GM19463 (cell line): ENCODE data around the gene EIF1AD.

Experiments
- ATAC-seq: cut with Tn5 transposase; IDR thresholded peaks from one replicate; pipeline ENCODE4 v1.9.1; 2021; ENCODE audit warnings: mild to moderate bottlenecking, moderate library complexity; ENCODE audit not compliant: unreplicated experiment

The EIF1AD gene

DNA sequence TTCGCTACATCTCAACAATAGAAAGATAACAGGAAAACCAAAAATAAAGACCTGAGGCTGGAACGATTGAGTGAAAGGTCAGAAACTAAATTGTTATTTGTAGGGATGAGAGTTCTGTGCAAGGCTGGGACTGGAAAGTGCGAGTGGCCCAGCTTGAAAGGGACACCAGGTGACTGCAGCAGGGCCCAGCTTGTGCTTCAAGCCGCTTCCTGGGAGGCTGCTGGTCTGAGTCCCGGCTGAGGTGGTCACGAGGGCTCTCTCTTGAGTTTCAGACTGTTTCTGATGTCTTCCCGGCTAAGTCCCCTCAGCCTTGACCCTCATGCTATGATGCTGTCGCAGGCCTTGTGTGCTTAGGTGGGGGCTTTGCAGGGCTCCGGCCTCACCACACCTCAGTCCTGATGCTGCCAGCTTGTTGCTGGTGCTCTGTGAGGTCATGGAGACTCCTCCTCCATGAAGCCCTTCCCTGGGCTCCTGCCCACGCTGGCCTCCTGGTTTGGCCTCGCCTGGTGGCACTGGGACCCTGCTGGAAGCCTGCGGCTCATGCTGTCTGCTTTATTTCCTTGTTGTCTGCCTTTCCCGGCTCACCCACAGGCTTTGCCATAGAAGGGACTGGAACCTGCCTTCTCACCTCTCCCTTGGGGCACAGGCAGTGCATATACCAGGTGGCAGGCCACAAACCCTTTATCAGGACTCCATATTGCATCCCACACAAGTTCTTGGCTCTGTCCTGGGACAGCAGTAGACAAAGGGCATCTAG, 4.4 kb upstream of the EIF1AD start:
- no peak for ATAC-seq

DNA sequence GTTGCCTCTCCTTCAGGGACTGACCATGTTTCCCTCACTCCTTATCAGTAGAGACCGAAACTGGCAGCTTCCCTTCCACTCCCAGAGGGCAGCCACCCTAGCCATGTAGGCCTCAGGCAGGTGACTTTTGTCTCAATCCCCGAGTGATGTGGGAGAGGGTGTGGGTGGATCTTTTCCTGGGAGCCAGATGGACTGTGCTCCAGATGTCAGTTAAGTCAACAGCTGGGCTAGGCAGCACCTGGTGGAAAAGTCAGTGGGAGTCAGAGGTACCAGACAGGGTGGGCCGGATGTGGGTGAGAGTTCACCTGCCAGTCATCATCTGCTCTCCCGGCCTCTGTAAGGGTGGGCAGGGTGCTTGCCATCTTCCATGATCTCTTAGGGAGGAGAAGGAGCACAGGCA, 2.2 kb upstream of the EIF1AD start:
- ATAC-seq, result no peak

DNA sequence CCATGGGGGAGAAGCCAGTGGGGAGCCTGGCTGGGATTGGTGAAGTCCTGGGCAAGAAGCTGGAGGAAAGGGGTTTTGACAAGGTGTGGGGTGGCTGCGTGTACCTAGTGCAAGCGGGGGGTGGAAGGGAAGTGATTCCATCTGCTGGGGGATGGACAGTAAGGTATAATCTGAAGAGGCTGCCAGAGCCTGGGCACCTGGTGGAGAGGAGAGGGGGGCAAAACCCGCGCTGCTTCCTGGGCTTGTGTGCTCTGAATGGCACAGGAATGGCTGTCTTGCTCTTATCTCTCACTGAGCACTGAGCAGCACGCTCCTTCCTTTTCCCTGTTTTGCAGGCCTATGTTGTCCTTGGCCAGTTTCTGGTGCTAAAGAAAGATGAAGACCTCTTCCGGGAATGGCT, 1.3 kb upstream of the EIF1AD start:
- no peak for ATAC-seq

DNA sequence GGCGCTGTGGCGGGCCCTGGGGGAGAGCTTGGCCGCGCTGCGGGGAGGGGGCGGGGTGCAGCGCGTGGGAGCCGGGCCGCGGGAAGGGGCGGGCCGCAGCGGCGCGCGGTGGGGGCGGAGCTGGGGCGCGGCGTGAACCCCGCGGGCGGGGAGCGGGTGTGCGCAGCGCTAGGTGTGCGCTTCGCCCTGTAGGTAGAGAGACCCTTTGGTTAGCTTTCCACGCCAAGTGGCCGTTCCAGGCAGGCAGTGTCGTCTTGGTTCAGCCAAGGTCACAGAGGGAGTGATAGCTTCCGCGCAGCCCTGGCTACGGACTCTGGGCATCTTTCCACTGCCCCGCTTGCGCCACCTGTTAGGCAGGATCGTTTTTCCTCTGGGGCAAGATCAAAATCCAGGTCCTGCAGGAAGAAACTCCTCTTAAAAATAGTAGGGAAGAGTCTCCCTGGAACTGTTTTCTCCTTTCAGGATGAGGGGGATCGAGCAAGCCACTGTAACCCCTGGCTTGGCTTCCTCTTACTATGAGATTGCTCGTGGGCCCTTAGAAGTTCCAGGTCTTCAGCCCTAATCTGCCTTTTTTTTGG, 780 bp upstream of the EIF1AD start:
- ATAC-seq, result peak; percentile 46

DNA sequence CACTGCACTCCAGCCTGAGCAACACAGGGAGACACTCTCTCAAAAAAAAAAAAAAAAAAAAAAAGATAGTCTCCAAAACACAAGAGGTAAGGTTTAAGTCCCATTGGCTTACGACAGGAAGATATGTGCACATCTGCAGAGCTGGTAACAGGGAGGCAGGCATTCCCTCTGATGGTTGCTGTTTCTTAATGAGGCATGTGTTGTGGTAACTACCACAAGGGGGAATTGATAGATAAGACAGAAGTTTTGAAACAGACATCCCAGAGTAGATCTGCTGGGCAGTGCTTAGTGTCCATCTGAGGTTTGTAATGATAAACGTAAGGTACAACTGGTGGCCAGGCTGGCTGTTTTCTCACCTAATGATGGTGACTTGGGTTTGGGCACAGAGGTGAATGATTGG, 4.7 kb downstream of the EIF1AD start:
- ATAC-seq, result no peak

DNA sequence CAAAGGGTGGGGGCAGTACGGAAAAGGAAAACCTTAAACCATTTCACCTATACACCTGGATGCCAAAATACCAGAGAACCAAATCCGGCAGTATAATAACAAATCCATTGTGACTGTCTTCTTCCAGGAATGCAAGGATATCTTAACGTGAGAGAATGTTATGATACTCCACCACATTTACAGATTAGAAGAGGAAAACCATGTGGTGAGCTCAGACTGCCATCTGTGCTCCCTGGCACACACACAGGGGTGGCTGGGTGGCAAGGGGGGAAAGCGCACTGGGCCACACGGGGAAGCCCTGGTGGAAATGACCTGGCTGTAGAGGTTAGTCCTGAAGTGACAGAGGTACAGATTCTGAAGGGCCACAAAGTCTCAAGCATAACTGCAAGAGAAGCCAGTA, 9.9 kb downstream of the EIF1AD start:
- no peak for ATAC-seq

DNA sequence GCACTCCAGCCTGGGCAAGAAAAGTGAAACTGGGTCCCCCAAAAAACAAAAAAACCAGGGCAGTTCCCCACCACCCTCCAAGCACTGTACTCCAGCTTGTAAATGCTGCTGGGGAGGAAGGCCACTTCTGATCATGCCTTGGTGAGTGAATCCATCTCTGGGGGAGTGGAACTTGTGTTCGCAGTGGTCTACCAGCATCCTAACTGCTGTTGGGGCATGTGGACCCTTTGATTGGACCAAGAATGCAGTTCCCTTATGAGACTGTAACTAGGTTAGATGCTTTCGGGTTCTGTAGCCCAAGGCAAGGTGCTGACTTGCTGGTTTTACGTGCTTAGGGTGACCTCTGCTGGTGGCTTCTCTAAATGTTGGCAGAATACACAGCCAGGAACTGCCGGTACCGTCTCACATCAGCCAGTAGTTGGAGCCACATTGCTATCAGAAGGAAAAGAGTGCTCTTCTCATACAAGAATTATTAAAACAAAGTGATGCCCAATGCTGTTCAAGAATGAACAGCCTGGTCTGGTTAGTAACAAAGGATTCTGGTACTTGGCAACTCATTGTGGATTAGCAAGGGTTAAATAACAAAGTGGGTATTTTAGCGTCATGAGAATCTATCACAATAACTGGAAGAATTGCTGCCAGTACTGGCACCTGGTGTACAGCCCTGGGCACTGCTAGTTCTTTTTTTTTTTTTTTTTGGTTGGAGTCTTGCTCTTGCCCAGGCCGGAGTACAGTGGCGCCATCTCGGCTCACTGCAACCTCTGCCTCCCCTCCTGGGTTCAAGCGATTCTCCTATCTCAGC, 13.0 kb downstream of the EIF1AD start:
- peak; percentile 92 for ATAC-seq

DNA sequence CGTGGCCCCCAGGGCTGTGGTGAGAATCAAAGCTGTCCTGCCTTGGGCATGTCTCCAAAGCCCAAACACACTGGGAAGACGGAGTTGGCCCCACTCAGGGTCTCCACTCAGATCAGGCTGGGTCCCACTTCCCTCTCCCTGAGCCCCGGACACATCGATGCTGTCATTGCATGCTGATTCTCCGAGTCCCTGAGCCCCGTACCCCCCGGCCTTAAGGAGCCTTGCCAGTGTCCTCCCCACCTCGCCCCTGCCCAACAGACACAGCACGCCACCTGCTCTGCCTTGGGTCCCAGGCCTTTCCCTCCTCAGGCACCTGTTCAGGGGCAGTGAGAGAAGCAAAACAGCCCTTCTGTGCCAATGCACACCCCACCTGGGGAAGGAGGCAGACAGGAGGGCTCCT, 14.6 kb downstream of the EIF1AD start:
- no peak for ATAC-seq

DNA sequence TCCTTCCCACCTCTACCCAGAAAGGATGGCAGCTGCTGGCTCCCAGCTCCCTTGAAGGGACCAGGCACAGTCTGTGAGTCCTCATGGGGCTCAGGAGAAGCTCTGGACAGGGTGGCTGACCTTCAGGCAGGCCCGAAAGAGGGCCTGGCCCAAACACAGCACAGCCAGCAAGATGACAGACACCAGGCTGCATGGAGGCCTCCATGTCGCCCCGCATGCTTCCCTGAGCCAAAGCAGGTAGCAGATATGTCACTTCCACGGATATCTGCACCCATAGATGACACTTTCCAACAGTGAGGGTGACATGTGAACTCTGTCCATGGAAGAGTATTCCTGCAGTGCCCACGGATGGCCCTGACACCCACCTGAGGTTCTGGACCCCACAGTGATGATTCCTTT, 18.4 kb downstream of the EIF1AD start:
- ATAC-seq, result no peak

DNA sequence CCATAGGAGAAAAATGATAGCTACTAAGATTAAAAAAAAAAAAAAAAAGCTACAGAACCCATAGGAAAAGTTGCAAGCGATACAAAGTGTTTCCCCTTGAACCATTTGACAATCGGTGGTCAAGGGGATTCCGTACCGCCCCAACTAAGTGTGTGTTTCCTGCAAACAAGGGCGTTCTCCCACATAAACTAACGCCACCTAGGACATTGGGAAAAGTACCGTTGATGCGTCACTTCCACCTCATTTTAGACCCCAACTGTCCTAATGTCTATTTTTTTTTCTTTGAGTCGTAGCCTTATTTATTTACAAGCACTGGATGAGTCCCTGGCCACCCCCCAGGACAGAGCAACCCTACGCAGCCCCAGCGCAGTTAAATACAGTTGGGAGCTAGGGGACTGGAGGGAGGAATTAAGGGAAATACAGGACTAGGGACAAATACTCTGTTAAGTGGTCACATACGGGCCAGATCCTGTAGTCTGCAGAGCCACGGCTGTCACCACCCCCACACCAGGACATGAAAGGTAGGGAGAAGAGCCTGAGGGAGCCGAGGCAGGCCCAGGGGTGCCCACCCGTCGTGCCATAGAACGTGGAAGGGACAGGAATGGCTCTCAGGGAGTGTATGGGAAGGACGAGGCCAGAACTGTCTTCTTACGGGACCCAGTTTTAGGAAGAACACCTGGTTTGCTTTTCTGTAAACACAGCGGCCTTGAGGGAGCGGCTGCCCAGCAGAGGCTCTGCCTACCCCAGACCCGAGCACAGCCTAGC, 19.0 kb downstream of the EIF1AD start:
- no peak for ATAC-seq

DNA sequence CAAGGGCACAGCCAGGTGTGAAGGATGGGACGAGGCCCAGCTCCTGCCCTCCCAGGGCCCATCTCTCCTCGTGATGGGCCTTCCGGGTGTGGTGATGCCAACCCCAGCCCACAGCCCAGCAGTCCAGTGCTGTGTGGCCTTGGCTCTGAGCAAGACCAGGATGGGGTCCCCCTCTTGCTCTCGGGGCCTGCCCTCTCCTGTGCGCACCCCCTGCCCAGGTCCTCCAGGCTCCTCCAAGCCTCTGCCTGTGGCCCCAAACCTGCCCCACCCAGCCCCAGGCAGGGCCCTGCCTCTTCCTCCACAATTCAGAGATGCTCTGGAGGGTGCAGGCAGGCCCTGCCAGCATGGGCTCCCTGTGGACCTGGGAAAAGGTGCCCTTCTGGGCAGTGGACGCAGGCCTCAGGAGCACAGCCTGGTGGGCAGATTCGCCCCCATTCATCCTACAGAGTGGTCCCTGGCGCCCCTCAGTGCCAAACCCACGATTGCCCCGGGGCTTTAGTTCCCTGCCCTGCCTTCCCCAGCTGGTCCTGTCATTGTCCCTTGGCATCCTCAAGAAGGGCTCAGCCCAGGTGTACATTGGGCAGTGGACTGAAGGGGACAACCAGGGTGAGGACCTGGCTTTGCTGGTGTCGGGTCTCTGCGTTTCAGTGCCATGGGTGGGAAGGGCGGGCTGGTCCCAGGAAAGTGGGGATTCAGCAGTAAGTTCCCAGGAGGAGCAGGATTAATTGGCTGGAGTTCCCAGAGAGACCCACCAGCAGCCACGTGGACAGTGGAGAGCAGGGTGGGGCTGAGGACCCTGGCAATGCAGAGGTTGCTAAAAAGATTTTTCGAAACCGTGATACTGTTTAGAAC, 19.8 kb downstream of the EIF1AD start:
- no peak for ATAC-seq

DNA sequence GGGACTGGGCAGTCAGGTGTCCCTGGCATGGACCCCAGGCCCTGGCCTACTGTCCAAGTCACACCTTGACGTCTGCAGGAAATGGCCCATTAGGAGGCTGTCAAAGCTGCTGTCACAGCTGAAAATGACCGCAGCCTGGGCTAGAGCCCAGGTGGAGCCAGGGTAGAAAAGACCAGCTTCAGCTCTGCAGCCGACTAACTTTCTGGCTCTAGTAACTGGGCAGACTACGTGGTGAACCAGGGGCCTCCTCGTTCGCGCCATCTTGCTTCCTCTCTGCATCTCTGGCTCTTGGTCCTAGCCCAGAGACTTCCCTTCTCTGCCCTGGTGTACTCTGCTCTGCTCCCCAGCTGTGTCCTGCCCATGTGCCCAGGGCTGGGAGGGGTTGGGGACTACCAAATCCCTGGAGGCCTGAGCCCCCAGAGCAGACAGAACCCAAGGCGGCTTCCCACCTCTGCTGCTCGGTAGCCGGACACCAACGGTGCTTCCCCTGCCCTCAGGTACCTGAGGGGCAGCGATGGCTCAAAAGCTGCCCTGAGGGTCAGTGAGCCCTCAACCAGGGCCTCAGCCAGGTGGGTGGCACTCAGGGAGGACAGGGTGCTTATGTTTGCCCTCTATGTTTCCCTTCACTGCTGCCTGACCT, 20.7 kb downstream of the EIF1AD start:
- ATAC-seq, result no peak

DNA sequence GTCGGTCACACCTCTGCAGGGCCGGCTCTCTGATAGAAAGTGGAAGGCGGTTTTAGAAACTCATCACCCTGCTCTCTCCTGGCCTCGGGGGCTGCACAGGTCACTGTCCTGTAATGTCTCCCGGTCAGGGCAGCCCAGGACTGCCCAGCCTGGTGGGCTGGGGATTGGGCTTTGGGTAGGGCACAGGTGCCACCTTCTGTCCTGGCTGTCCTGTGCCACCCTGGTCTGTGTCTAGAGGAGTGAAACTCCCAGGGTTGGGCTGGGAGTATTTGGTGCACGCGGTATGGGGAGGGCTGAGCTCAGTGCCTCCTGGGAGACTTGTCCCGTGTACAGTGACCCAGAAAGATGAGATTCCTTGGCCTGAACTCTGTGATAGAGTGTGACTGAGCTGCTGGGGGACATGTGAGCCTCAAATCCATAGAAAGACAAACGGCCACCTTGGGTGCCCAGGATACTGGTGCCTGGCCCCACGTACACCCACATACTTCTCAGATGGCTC, 22.6 kb downstream of the EIF1AD start:
- ATAC-seq, result no peak

DNA sequence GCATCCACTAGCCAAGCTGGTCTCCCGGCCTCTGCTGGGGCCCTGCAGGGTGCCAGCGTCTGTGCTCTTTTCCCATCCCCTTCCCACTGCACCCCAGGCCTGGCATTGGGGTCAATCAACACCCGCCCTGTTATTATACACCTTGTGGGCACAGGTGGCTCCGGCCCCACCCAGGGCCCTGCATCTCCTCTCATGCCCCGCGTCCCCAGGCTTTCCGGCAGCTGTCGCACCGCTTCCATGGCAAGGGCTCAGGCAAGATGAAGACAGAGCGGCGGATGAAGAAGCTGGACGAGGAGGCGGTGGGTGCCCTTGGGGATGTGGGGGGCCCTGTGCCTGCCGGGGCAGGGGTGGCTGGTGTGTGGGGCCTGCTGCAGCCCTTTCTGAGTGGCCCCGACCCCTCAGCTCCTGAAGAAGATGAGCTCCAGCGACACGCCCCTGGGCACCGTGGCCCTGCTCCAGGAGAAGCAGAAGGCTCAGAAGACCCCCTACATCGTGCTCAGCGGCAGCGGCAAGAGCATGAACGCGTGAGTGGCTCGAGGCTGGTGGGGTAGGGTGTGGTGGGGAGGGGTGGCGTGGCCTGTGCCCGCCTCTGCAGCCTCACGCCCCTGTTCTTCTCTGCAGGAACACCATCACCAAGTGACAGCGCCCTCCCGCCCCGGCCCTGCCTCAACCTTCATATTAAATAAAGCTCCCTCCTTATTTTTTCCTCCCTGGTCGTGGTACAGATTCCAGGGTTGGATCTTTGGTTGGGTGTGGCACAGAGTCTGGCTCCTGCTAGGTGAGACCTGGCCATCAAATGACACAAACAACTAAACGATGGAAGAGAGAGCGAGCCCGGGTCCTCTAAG, 23.3 kb downstream of the EIF1AD start:
- no peak for ATAC-seq

DNA sequence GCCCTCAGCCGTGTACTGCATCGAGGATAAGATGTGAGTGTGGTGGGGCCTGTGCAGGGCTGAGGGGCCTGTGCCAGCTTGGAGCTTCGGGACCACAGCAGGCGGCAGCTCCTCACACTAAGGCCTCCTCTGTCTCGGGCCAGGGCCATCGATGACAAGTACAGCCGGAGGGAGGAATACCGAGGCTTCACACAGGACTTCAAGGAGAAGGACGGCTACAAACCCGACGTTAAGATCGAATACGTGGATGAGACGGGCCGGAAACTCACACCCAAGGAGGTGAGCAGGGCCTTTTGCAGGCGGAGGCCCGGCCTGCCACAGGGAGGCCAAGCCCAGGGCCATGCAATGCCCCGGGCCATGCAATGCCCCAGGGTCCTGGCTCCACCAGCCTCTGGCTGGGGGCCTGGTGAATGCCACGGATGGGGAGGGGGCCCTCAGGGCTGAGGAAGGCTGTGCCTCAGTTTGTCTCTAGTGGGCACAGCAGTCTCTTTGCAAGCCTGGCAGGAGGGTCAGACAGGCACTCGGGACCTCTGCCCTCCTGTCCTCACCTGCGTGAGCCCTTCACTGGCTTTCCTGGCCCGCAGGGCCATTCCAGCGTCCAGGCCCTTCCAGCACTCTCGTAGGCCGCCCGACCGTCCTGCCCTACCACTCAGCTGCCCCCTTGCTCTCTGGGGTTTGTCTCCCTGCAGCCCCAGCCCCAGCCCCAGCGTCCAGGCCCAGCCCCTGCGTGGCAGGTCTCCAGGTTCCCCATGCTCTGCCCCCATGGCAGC, 24.2 kb downstream of the EIF1AD start:
- no peak for ATAC-seq

DNA sequence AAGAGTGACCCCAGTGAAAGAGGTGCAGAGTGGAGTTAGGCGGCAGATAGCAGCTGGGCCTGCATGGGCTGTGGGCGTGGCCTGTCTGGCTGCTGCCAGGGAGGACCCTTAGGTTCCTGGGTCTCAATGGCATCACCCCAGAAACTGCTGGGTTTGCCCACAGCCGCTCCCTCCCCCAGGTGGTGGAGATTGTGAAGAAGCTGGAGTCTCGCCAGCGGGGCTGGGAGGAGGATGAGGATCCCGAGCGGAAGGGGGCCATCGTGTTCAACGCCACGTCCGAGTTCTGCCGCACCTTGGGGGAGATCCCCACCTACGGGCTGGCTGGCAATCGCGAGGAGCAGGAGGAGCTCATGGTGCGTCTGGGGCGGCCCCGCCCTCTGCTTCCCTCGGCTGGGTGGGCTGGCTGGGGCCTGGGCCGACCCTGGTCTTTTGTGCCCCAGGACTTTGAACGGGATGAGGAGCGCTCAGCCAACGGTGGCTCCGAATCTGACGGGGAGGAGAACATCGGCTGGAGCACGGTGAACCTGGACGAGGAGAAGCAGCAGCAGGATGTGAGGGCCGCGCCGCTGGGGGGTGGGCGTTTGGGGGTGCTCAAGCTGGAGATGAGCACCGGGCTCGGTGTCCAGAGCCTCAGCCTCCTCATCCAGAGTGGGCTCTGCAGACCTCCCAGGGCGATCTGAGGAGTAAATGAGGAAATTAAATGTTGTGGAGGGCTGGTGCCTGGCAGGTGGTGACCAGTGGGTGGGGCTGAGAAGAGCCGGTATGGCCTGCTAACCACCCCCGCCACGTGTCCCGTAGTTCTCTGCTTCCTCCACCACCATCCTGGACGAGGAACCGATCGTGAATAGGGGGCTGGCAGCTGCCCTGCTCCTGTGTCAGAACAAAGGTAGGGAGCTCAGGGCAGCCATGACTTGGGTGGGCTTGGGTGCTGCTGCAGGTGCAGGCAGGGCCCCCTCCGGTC, 25.5 kb downstream of the EIF1AD start:
- no peak for ATAC-seq

DNA sequence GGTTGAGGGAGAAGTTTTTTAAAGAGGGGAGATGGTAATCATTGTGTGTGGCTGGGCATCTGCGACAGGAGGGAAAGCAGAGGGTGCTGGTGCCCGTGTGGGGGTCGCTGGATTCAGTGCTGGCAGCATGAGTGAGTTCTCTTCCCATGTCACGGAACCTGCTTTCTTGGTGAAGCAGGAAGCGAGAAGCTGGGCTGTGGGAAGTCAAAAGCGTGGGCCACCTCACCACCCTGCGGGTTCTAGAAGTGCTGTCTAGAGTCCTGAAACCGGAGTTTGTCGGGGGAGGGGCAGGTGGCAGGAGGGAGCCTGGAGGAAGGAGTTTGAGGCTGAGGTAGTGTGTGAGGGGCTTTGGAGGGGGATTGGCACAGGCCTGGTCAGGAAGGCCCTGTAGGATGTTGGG, 26.2 kb downstream of the EIF1AD start:
- ATAC-seq, result no peak
